Colonic mucosa (tissue), 4 donors: ENCODE data around the gene ZNF385B. TPM values are rescaled to one million over a fixed set of nuclear protein-coding genes. Genes with fewer than 3 reads are reported as not detected.
"Not testable (repeated sequence)": the region's sequence is repeated elsewhere in the genome, so short reads cannot be mapped to it uniquely, and the experiment has no call there.

Experiments used
- DNase-seq: peaks from one replicate; pipeline ENCODE4 v3.0.0-alpha.2; 2020
- H3K27ac ChIP-seq: fragments of 200-600 bp; one replicate; pipeline ENCODE4 v1.8.0; 2021
- H3K27me3 ChIP-seq: fragments of 200-600 bp; one replicate; pipeline ENCODE4 v1.8.0; 2021
- H3K36me3 ChIP-seq: fragments of 200-600 bp; one replicate; pipeline ENCODE4 v1.8.0; 2021
- H3K4me1 ChIP-seq: fragments of 200-600 bp; one replicate; pipeline ENCODE4 v1.8.0; 2021; ENCODE audit warnings: mild to moderate bottlenecking
- H3K4me3 ChIP-seq: fragments of 200-600 bp; one replicate; pipeline ENCODE4 v1.8.0; 2021
- H3K9ac ChIP-seq, 2 donors: one replicate each; pipeline ENCODE4 v1.7.0; 2013; ENCODE audit warnings: control low read depth in 2 of 2, low read depth in 2 of 2, low read length in 2 of 2
- H3K9me3 ChIP-seq: fragments of 200-600 bp; one replicate; pipeline ENCODE4 v1.8.0; 2021
- intact Hi-C: fragments of 100-400 bp; cut with DNase I; formaldehyde crosslinking; loops from one replicate; pipeline ENCODE4 v1.14.1; 2022
- total RNA-seq, 2 donors: library from RNA; stranded (reverse); fragmentation: NEBNext Ultra II Directional in 1 of 2; extraction: Animal tissue kit (Norgen Biotek cat#: 25700) in 1 of 2; gene quantifications; one replicate each; pipeline ENCODE4 v1.2.1, GENCODE V29; 2021
- TF ChIP-seq, protein P1 (sequence below): fragments of 200-600 bp; IDR thresholded peaks from one replicate; pipeline ENCODE4 v1.8.0; 2022; ENCODE audit warnings: antibody characterized with exemption, mild to moderate bottlenecking
- donor health status: healthy.
- donor health status: DM: no; HTN: no; CAD: no.
- donor health status: DM: no; HTN: no; CAD: no.

The ZNF385B gene
- total RNA-seq, 2 donors from 2014 or later, result 0.10 to 0.69 TPM

DNA sequence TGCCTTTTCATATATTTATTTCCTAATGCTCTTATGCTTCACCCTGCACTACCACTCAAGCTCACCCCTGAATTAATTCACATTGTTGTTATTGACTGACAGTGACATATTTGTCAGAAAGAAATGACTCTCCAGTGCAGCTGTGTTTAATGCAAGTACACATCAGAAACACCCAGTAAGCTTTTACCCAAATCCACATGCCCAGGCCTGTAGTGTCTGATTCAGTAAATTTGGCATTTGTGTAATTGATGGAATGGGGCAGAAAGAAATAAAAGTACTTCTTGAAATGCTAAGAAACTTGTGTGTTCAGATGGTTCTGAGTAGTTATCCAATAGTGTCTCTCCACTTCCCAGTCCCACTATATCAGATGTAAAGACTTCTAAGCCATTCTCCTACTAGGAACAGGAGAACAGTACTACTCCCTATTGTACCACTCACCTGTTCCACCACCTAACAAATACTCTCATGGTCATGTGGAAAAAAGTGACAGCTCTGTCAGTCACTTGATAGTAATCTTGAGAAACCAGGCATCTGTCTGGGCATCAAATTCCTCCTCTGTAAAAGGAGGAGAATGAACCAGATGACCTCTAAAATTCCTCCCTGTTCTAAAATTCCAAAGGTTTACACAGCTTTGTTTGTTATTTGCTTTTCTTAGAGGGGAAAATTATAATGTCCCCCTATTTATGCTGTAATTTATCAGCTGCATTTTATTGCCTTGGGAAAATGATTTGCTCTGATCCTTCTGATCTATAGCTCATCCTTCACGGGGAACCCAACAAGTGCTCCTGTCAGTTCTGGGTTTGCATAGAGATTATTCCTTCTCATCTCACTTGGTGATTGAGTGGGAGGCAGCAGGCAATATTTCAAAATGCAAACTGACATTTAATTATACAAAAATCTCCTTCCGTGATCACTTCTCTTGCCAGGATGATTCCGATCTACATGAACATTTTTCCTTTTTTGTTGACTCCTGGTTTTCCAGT lies 70.9 kb downstream of the ZNF385B start:
- Histone ChIP-seq H3K27ac (no peak overlapping the region), H3K9me3 (no peaks in the 10 kb centered on the region), H3K9ac (no peak overlapping the region), H3K4me1 (no peaks in the 10 kb centered on the region), H3K36me3 (no peaks in the 10 kb centered on the region), H3K4me3 (no peak overlapping the region), H3K27me3 (no peaks in the 10 kb centered on the region)
- DNase-seq, result no peak
- intact Hi-C loops, result no loop called here
- TF ChIP-seq, protein P1, sequence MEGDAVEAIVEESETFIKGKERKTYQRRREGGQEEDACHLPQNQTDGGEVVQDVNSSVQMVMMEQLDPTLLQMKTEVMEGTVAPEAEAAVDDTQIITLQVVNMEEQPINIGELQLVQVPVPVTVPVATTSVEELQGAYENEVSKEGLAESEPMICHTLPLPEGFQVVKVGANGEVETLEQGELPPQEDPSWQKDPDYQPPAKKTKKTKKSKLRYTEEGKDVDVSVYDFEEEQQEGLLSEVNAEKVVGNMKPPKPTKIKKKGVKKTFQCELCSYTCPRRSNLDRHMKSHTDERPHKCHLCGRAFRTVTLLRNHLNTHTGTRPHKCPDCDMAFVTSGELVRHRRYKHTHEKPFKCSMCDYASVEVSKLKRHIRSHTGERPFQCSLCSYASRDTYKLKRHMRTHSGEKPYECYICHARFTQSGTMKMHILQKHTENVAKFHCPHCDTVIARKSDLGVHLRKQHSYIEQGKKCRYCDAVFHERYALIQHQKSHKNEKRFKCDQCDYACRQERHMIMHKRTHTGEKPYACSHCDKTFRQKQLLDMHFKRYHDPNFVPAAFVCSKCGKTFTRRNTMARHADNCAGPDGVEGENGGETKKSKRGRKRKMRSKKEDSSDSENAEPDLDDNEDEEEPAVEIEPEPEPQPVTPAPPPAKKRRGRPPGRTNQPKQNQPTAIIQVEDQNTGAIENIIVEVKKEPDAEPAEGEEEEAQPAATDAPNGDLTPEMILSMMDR, result no peak

DNA sequence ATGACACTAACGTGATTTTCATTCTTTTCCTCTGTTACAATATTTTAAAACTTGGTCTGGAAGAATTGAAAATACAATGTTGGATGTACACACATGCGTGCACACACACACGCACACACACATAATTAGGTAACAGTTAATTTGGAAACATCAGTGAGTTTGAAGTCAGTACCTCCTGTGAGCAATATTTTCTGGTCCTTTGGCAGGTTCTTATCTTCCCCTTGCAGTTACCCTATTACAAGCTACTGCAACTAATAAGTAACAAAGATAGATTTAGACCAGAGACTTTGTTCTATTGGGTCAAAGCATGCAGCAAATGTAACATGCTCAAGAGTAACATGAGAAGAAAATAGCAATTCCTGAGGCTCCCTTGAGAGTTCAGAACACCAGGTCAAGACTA lies 73.3 kb downstream of the ZNF385B start:
- TF ChIP-seq, protein P1, result no peak
- H3K27ac ChIP-seq, result no peak overlapping the region
- H3K4me1 ChIP-seq, result no peaks in the 10 kb centered on the region
- no peak overlapping the region for H3K9ac ChIP-seq
- no peak overlapping the region for H3K4me3 ChIP-seq
- H3K9me3 ChIP-seq, result no peaks in the 10 kb centered on the region
- no peaks in the 10 kb centered on the region for H3K36me3 ChIP-seq
- intact Hi-C loops, result no loop called here
- no peak for DNase-seq
- no peaks in the 10 kb centered on the region for H3K27me3 ChIP-seq

DNA sequence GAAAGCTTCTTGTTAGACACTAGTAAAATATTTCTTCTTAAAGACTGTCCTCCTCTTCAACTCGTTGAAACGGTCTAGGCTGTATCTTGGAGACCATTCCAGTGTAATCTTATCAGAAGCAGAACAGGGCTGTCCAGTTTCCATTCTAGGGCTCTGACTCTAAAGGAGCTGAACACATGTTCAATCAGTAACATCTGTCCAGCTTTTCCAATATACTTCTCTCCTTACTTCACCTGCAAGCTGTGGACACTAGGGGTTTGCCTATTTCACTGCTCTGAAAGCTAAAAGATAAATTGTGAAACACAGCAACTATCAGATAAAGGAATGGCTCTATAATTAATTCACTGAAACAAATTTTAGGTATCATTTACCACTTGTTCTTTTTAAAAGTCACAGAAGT lies 73.8 kb downstream of the ZNF385B start:
- Histone ChIP-seq H3K36me3 (no peaks in the 10 kb centered on the region), H3K27me3 (no peaks in the 10 kb centered on the region), H3K4me3 (no peak overlapping the region), H3K27ac (no peak overlapping the region), H3K9ac (no peak overlapping the region), H3K9me3 (no peaks in the 10 kb centered on the region), H3K4me1 (no peaks in the 10 kb centered on the region)
- intact Hi-C loops, result no loop called here
- no peak for DNase-seq
- TF ChIP-seq, protein P1, result no peak

DNA sequence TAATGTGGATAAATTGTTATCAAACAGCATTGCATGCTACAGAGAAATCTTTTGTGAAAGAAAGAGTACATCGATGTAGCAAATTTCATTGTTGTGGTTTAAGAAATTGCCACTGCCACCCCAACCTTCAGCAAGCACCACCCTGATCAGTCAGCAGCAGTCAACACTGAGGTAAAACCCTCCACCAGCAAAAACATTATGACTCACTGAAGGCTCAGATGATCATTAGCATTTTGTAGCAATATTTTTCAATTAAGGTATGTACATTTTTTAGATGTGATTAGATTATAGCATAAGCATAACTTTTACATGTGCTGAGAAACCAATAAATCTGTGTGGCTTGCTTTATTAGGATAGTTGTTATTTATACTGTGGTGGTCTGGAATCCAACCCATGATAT lies 75.5 kb downstream of the ZNF385B start:
- no peak for DNase-seq
- intact Hi-C loops, result no loop called here
- TF ChIP-seq, protein P1, result no peak

DNA sequence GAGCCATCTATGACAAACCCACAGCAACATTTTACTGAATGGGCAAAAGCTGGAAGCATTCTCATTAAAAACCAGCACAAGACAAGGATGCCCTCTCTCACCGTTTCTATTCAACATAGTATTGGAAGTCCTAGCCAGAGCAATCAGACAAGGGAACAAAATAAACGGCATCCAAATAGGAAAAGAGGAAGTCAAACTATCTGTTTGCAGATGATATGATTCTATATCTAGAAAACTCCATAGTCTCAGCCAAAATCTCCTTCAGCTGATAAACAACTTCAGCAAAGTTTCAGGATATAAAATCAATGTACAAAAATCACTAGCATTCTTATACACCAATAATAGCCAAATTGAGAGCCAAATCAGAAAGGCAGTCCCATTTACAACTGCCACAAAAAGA lies 79.1 kb downstream of the ZNF385B start:
- H3K9me3 ChIP-seq, DNase-seq, H3K4me3 ChIP-seq, H3K36me3 ChIP-seq, H3K27me3 ChIP-seq, H3K27ac ChIP-seq, H3K9ac ChIP-seq, intact Hi-C loops, H3K4me1 ChIP-seq: not testable (repeated sequence)

More for the DNA sequence above, 75.5 kb downstream of the ZNF385B start:
- Histone ChIP-seq H3K27ac (no peak overlapping the region), H3K9ac (no peak overlapping the region), H3K36me3 (no peaks in the 10 kb centered on the region), H3K27me3 (no peaks in the 10 kb centered on the region), H3K4me3 (no peak overlapping the region), H3K9me3 (no peaks in the 10 kb centered on the region), H3K4me1 (no peaks in the 10 kb centered on the region)

DNA sequence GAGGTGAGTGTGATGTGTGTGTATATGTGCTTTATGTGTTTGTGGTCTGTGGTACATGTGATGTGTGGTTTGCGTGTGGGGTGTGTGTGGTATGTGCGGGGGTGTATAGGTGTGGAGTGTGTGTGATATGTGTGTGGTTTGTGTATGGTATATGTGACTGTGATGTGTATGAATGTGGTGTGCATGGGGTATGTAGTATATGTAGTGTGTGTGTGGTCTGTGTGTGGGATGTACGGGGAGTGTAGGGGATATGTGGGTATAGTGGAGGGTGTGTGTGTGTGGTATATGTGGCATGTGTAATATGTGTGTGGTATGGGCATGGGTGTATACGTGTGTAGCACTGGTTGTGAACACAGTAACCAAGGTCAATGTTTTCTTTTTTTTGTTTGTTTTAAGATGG lies 87.4 kb downstream of the ZNF385B start:
- no peak overlapping the region for H3K4me3 ChIP-seq
- H3K9me3 ChIP-seq, result no peaks in the 10 kb centered on the region
- no peak overlapping the region for H3K9ac ChIP-seq
- H3K27me3 ChIP-seq, result no peaks in the 10 kb centered on the region
- DNase-seq, result no peak
- H3K27ac ChIP-seq, result no peak overlapping the region
- H3K4me1 ChIP-seq, result no peaks in the 10 kb centered on the region
- TF ChIP-seq, protein P1, result no peak
- intact Hi-C loops, result no loop called here
- H3K36me3 ChIP-seq, result no peaks in the 10 kb centered on the region
